ENCODE data around the gene ARHGDIB.

The ARHGDIB gene

DNA sequence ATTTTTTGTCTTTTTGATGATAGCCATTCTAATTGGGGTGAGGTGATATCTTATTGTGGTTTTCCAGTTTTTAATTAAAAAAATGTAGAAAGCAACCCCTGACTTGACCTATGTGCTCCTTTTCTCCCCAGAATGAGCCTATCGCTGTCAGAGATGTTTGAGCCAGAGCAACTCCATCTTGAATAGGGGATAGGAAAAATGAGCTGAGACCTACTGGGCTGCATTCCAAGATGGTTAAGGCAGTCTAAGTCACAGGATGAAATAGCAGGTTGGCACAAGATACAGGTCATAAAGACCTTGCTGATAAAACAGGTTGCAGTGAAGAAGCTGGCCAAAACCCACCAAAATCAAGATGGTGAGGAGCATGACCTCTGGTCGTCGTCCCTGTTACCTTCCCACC, 36.9 kb downstream of the ARHGDIB start:
- no peak for DNase-seq

DNA sequence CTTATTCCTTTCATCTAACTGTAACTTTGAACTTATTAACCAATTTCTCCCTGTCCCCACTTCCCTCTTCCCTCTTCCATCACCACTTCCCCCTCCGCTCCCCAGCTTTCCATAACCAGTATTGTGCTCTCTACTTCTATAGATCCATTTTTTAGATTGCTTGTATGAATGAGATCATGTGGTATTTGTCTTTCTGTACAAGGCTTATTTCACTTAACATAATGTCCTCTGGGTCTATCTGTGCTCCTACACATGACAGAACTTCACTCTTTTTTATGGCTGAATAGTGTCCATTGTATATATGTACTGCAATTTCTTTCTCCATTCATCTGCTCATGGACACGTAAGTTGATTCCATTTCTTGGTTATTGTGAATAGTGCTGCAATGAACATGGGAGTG, 37.5 kb downstream of the ARHGDIB start:
- no peak for DNase-seq

DNA sequence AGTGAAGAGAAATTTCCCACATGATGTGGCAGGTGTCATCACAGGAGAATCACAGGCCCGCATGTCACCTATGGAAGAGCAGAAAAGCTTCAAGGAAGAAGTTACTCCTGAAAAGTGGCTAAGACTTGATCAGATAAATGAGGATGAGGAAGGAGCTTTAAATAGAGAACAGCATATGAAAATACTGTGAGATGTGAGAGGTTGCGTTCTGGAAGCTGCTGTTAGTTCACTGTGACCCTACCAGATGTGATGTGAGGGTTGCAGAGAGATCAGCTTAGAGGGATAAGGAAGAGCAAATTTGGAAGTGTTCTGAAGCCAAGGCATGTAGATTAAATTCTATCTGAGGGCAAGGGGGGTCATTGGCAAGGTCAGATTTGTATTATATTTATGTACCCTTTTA, 40.2 kb downstream of the ARHGDIB start:
- no peak for DNase-seq

DNA sequence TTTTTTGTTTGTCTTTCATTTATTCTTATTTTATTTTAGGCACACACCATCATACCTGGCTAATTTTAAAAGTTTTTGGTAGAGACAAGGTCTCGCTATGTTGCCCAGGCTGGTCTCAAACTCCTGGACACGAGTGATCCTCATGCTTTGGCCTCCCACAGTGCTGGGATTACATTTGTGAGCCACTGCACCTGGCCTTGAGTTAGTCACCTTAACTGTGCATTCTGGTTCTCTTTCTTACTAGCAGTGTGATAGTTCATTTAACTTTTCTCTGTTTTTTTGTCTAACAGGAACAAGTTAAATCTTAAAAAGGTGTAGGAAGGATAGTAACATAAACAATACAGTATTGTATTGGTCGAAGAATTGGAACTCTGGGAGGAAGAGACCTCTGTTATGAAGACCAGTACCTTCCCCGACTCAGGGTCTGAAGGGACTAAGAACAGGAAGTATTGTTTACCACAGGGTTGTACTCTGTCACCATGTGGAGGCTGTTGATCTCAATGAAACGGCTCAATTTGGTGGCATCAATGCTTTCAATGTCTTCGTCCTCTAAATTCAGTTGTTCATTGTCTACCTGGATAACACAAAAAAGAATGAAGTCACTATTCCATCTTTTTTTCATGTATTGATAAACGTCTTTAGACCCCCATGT, 40.8 kb downstream of the ARHGDIB start:
- DNase-seq, result no peak

DNA sequence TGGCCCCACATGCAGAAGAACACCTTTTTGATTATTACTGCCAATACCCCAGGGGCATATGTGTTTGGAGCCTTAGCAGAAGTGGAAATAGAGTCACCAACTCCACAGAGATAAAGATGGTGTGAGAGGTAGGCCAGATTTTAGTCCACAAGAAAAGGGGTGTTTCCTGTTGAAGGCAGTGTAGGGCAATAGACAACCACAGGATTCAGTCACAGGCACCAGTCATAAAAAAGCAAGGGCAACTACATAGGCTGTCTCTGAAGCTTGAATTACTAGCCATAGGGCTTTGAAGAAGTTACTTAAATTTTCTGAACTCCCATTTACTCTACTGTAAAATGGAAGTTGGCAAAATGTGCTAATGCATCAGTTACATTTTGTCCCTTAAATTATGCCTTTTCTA, 41.9 kb downstream of the ARHGDIB start:
- no peak for DNase-seq

DNA sequence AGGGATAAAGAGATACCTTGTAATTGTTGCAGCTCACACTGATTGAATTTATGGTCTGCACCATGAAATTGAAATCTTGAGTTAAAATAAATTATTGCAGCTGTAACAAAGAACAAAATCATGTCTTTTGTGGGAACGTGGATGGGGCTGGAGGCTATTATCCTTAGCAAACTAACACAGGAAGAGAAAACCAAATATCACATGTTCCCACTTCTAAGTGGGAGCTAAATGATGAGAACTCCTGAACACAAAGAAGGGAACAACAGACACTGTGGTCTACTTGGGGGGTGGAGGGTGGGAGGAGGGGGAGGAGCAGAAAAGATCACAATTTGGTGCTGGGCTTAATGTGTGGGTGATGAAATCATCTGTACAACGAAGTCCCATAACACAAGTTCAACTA, 45.7 kb downstream of the ARHGDIB start:
- DNase-seq, result no peak

DNA sequence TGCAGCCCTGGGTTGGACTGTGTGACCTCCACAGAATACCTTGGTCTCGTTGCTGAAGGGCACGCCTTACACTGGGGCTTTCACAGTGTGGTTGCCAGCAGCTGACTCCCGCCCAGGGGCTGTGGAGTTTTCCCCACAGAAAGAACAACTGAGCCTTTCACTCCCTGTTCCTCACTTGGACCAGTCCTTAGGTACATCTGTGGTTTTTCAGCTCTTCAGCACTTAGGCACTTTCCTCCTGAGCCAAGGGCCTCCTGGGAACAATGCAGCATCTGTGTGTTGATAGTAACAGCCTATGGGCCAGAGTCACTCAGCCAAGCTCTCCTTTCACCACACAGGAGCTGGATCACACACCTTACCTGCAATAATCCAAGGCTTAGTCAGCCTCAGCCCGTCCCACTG, 48.0 kb downstream of the ARHGDIB start:
- DNase-seq, result no peak

DNA sequence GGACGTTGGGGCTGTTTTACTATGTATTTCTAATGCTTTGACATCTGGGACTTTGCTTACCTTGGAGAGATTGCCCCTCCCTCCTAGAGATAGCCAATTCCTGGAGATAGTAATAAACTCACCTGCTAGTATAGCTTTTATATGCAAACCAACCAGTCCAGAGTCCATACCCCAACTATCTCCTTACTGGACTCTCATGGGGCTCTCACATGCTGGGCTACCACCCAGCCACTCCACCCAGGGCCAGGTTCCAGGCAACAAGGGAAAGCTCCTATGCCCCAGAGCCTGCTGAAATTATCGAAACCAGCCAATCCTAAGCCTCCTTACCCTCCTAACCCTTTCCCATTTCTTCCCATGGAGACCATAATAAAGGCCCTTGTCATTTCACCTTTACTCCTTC, 50.3 kb downstream of the ARHGDIB start:
- DNase-seq, result no peak

DNA sequence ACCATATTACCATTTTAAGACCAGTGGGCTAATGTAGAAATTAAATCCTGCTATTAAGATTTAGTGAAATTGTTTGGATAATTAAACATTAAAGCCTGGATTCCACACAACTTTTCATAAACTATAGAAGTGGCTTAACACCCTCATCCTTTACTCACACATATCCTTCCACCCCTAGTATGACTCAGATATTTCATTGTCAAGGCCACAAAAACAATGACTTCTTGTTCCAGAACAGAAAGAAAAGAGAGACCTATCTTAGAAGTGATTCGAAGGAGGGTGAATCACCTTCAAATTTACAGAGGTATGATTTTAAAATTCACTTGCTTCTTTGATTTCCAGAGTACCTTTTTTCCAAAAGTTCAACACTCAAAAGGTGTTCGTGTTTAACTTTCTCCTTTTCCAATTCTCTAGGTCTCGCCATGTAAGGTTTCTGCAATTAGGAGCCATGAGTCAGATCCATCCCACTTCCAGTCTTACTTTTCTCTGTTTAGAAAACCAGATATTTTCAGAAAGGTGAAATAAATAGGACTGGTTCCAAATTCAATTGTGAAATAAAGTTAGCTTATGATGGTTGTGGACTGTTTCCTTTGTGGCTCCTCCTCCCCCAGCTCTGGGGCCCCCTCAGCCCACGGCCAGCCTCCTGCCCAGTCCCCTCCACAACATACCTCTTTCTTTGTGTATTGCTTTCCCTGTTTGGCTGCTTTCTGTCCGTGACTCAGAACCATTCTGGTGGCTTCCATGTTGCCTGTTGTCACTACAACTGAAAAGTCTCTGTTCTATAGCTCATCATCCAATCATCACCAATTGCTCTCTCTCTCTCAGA, 51.1 kb downstream of the ARHGDIB start:
- no peak for DNase-seq

DNA sequence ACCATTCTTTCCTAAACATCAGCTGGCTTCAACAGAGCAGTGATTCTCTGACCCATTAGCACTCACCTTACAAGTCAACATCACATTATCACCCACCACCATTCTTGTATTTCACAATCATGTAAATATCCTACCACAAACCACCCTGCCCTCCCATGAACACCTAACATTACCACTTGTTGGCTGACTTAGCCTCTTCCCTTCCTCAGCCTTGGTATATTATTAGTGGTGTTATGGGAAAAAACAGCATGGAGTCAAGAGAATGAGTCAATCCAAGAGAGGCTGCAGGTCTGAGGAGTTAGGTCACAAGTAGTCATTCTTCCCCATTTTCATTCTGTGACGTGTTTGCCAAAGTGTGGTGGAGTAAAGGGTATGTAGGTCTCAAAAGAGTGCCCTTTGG, 53.4 kb downstream of the ARHGDIB start:
- DNase-seq, result no peak

DNA sequence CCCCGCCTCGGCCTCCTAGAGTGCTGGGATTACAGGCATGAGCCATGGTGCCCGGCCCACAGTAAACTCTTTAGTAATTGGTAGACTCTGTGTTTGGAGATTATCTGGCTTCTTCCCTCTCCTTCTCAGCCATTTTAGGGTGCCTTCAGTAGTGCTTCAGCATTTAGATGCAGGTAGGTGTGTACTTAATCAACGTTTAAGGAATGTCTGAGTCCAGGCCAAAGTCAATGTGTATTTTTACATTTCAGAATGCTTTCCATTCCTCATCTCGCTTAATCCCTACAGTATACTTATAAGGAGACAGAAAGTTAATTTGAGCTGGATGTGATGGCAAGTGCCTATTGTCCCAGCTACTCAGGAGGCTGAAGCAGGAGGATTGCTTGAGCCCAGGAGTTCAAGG, 55.3 kb downstream of the ARHGDIB start:
- no peak for DNase-seq

DNA sequence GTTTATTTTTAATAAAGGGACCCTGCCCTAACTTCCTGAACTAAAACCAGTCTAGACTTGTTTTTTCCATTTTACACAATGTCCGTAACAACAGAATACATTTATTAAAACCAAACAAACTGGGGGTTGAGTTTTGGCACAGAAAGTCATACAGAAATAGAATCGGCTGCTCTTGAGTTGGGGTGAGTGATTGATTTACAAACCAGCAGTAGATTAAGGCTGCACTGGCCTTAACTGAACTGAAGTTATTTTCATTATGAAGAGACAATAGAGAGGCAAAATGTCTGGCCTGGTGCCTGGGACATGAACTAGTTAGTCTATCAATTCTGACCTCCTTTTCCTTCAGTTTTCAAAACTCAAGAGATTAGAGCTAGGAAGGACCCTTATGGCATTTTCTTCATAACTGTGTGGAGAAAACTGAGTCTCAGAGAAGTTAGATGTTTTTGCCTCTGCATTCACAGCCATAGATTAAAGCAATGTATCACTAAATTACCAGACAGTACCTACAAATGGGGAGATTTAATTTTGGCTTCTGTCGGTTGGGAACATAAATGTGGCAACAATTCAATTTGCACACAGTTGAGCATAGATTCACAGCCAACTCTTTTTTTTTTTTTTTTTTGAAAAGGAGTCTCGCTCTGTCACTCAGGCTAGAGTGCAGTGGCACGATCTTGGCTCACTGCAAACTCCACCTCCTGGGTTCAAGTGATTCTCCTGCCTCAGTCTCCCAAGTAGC, 56.0 kb downstream of the ARHGDIB start:
- no peak for DNase-seq

DNA sequence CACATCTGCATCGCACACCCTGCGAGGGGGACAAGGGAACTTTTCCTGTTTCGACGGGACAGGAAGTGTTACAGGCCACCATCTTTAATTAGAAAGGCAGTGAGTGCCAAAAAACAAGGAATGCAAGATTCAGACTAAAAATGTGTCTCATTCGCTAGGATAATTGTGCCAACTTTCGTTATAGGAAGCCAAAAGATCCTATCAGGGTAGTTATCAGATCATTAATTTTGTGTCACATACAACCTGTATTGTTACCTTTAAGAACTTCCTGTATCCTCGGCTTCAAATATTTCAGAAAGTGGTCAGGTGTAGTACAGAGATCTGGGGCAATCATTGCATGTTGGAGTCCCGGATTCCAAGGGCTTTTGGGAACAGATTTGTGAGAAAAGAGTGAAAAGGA, 56.5 kb downstream of the ARHGDIB start:
- no peak for DNase-seq

DNA sequence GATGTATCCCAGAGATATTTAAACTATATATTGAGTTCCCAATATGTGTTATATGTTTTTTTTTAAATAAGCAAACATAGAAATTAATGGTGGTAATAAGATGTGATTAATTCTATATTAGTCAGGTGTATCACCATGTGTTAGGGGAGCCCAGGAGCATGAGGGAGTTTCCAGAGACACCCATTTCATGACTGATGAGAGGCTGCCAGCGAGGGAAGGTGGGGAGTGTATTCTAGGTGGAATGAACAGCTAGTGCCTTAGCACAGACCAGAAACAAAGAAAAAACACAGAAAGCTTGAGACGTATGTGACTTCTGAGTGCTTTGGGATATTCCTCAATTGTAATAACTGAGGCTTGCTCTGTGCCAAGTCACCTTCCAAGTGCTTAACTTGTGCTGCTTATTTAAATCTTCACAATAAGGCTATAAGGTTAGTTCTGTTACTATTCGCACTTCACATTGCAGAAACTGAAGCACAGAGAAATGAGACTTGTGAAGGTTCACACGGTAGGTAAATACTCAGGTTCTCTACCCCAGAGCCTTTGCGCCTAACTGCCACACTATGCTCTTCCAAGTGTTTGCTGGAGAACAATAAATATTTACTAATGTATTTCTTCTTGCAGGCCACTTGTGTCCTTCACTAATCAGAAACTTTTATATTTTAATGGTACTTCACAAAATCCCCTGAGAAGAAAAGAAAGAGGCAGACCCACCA, 57.9 kb downstream of the ARHGDIB start:
- no peak for DNase-seq

DNA sequence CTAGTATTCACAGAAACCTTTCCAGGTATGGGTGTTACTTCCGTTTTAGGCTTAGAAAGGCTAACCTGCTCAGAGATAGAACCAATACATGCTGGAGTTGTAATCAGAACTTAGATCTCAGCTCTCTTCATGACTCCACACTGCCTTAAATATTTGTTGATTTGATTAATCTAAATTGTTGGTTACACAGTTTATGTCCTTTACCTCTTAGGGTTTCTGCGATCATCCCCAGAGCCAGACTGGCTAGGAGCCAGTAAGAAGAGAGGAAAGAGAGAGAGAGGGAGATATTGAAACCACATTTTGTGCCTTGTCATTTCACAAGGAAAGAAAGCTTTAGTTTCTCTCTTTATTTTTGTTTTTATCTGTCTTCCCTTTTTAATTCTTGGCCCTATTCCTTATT, 58.9 kb downstream of the ARHGDIB start:
- no peak for DNase-seq

DNA sequence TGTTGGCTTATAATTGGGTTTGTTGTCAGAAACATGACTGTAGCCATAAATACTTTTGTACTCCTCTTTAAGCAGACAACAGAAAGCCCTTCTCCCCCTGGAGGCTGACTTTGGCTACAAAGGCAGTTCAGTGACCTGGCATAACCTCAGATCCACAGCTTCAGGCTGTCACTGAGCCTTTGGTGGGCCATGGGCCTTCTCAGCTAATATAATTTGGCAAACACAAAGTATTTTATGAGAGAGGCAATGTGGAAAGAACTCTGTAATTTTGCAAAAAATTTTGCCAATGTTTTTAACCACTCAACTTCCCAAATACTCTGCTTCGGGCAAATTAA, 60.2 kb downstream of the ARHGDIB start:
- no peak for DNase-seq

DNA sequence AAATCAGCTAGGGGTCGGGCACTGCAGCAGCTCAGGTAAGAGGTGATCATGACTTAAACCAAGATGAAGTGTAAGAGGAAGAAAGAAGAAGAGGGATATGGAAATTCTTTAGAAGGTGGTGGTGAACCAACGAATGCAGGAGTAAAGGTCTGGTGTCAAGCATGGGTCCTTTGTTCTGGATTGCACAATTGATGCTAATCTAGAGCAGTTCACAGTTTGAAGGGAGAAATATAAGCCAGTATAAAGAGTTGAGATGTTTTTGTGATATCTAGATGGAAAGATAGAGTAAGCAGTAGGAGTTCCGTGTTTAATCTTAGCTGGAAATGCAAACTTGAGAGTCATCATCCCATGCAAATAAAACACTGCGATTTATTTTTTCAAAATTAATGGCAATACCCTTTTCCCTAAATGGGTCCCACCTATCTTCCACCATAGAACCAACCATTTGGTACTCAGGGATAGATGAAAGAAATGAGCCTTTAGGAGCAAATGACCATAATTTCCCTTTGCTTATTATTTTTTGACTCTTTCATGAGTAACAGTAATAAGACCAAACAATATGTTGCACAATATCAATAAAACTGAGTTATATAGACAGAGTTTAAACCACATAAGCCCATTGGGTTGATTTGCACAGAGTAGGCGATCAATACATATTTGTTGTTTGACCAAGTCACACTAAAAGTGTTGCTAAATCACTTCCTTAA, 60.7 kb downstream of the ARHGDIB start:
- DNase-seq, result no peak

DNA sequence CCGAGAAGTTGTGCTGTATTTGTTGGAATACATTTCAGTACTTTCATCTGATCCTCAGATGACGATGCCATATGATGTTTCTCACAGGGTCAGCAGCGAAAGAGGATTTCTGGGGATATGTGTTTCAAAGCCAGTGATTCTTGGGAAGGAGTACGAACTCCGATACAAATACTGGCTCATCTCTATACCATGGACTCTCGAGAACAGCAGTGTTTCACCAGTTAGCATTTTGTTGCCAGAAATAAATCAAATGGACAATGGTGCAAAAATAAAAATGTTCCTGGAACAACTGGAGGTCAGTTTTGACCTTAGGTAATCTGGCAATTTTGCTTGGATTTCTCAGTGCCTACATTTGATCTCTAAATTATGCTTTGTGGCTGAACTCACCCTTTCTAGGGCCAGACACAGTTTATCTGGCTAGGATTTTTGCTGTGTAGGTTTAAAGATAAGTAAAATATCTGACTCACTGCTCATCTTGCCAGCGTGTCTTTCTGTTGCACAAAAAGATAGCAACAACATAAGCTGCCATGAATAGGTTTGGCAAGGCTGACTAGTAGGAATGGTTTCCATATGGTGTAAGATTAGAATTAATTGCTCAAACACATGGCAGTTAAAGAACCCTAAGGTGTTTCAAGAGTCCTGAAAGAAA, 64.8 kb downstream of the ARHGDIB start:
- no peak for DNase-seq

DNA sequence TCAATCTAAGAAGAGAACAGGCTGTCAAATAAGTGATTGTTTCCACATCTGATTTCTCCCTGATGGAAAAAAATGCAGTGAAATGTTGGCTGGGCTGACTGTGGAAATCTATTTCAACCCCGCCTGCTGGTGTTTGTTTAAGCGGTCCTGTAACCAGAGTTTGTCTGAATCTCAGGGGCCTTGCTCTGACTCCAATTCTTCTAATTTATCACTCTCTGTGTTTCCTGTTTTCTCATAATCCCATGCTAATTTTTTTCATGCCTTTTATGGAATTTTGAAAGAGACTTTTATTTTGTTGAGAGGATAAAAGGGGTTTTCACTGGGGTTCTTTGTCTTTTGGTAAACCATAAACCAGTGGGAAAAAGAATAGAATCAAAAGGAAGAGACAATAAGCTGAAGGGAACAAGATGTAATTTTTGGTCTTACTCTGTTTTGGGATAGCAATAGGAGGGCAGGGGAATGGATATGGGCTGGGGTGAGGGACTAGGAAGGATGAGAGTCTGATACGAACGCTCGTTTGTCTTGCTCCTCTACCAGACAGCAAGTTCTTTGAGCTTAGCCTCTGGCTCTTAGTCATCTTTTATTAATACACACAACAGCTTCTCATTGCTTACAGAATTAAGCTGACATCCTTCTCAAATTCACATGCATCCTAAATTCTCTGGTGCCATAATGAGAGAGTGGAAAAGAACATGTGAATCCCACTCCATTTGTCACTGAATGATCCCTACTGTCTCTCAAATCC, 67.7 kb downstream of the ARHGDIB start:
- DNase-seq, result no peak

DNA sequence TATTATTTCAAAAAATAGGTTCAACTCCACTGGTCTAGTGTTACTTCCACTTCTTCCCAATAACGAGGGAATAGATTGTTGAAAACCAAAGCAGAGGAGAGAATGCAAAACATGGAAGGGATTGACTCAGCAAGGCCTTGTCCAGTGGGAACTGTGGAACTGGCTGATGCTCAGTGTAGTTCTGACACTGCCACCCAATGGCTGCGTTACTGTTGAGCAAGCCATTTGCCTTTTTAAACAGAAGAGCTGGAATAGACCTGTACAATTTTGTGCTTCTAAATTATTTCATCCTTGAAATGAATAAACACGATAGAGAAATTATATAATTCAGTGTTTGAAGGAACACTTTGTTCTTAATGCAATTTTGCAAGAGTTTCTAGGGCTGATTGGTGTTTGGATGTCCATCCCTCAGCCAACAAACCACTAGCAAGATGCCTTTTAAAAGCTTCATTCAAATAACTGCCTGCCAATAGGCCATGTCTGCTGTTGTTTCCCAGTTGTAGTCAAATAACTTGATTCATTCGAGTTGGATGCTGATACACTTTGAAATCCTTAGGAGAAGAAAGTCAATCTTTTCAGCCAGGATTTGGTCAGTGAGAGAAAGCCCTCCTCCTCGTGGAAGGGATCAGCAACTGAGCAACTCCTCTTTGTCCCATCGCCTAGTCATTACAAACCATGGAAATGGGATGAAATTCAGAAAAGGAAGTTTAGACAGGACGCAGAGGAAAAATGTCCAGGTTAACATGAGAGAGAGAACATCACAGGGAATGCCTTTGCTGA, 68.5 kb downstream of the ARHGDIB start:
- DNase-seq, result no peak

Measured in NCI-H1092 (cell line).